Mesothelial cell of epicardium (in vitro differentiated cells): Measurements from ENCODE around the gene CYP4F22. TPM values are rescaled to one million over a fixed set of nuclear protein-coding genes. Genes with fewer than 3 reads are reported as not detected.
A peak's percentile ranks its signal among the peaks of the same experiment; 100 is the strongest.

Experiments
- DNase-seq, 2 experiments: peaks; one replicate each; pipeline ENCODE4 v3.0.0; 2021; ENCODE audit warnings: low spot score in 2 of 2; ENCODE audit not compliant: unreplicated experiment in 2 of 2
- H3K27ac Mint-ChIP-seq: 2 replicates; pipeline ENCODE4 v1.8.0; 2021; ENCODE audit warnings: mixed read lengths
- H3K27me3 Mint-ChIP-seq: 2 replicates; pipeline ENCODE4 v1.8.0; 2021; ENCODE audit warnings: low read depth, mixed read lengths
- H3K36me3 Mint-ChIP-seq: 2 replicates; pipeline ENCODE4 v1.8.0; 2021; ENCODE audit warnings: mixed read lengths
- H3K4me1 Mint-ChIP-seq: 2 replicates; pipeline ENCODE4 v1.8.0; 2021; ENCODE audit warnings: mixed read lengths
- H3K4me3 Mint-ChIP-seq: 2 replicates; pipeline ENCODE4 v1.8.0; 2021; ENCODE audit warnings: mild to moderate bottlenecking, moderate library complexity, mixed read lengths
- H3K9me3 Mint-ChIP-seq: 2 replicates; pipeline ENCODE4 v1.8.0; 2021; ENCODE audit warnings: mixed read lengths
- CTCF ChIP-seq: fragments of 200-600 bp; sonication (generic); IDR thresholded peaks from one replicate; pipeline ENCODE4 v1.5.0; 2021; ENCODE audit warnings: antibody characterized with exemption; ENCODE audit not compliant: unreplicated experiment
- total RNA-seq: library from RNA; stranded (reverse); gene quantifications from 3 replicates; pipeline ENCODE4 v1.2.1, GENCODE V29; 2021

The CYP4F22 gene
- total RNA-seq, 1 donor from 2014 or later: not detected

- H3K27me3 Mint-ChIP-seq: no peaks in the 10 kb centered on the region
- H3K4me1 Mint-ChIP-seq: no peaks in the 10 kb centered on the region
- no peak for DNase-seq
- H3K36me3 Mint-ChIP-seq: peaks cover 4% of the 10 kb centered on the region
- no peak overlapping the region for H3K4me3 Mint-ChIP-seq
- TF ChIP-seq CTCF: no peak
- H3K27ac Mint-ChIP-seq: no peak overlapping the region
- H3K9me3 Mint-ChIP-seq: peaks cover 51% of the 10 kb centered on the region
Measured at GRCh38 chr19:15576526-15577156, 68.3 kb downstream of the CYP4F22 start.

- Mint-ChIP-seq H3K9me3 (peaks cover 44% of the 10 kb centered on the region), H3K4me3 (no peak overlapping the region), H3K4me1 (no peaks in the 10 kb centered on the region), H3K36me3 (peaks cover 4% of the 10 kb centered on the region), H3K27me3 (no peaks in the 10 kb centered on the region), H3K27ac (no peak overlapping the region)
- no peak for TF ChIP-seq CTCF
- DNase-seq: no peak
Measured at GRCh38 chr19:15577184-15577771, 69.0 kb downstream of the CYP4F22 start.

GRCh38 chr19:15583346-15583745, 75.0 kb downstream of the CYP4F22 start:
- Mint-ChIP-seq H3K36me3 (peaks cover 4% of the 10 kb centered on the region), H3K27me3 (no peaks in the 10 kb centered on the region), H3K4me3 (no peak overlapping the region), H3K9me3 (peaks cover 25% of the 10 kb centered on the region), H3K27ac (no peak overlapping the region), H3K4me1 (no peaks in the 10 kb centered on the region)
- no peak for TF ChIP-seq CTCF
- no peak for DNase-seq

GRCh38 chr19:15584095-15584494, 75.8 kb downstream of the CYP4F22 start:
- TF ChIP-seq CTCF: no peak
- DNase-seq: no peak
- Mint-ChIP-seq H3K4me3 (no peak overlapping the region), H3K36me3 (peaks cover 4% of the 10 kb centered on the region), H3K27ac (no peak overlapping the region), H3K27me3 (no peaks in the 10 kb centered on the region), H3K4me1 (no peaks in the 10 kb centered on the region), H3K9me3 (peaks cover 28% of the 10 kb centered on the region)

GRCh38 chr19:15584541-15585115, 76.3 kb downstream of the CYP4F22 start:
- Mint-ChIP-seq H3K36me3 (peaks cover 4% of the 10 kb centered on the region), H3K4me3 (no peak overlapping the region), H3K4me1 (no peaks in the 10 kb centered on the region), H3K27me3 (no peaks in the 10 kb centered on the region), H3K9me3 (peaks cover 29% of the 10 kb centered on the region), H3K27ac (no peak overlapping the region)
- no peak for DNase-seq
- TF ChIP-seq CTCF: peak; percentile 54
